Coronary artery (tissue), 2 donors: ENCODE measurements around the gene KCNIP3.

Experiments
- DNase-seq: peaks from one replicate; pipeline ENCODE4 v3.0.0-alpha.2; 2017; ENCODE audit warnings: low spot score
- H3K27ac ChIP-seq, 2 donors: fragments of 200-600 bp; sonication (generic); one replicate each; pipeline ENCODE4 v1.5.1; 2016 to 2019
- H3K4me3 ChIP-seq: fragments of 200-600 bp; sonication (generic); 2 replicates; pipeline ENCODE4 v1.5.1; 2016; ENCODE audit warnings: mild to moderate bottlenecking, moderate library complexity
- TF ChIP-seq, protein P1 (sequence below): fragments of 200-600 bp; sonication (generic); IDR thresholded peaks from one replicate; pipeline ENCODE4 v1.5.1; 2019; ENCODE audit warnings: antibody characterized with exemption

The KCNIP3 gene

GRCh38 chr2:95348609-95349567 is 51.7 kb downstream of the KCNIP3 start:
- DNase-seq, result peak; percentile 64
- TF ChIP-seq, protein P1, sequence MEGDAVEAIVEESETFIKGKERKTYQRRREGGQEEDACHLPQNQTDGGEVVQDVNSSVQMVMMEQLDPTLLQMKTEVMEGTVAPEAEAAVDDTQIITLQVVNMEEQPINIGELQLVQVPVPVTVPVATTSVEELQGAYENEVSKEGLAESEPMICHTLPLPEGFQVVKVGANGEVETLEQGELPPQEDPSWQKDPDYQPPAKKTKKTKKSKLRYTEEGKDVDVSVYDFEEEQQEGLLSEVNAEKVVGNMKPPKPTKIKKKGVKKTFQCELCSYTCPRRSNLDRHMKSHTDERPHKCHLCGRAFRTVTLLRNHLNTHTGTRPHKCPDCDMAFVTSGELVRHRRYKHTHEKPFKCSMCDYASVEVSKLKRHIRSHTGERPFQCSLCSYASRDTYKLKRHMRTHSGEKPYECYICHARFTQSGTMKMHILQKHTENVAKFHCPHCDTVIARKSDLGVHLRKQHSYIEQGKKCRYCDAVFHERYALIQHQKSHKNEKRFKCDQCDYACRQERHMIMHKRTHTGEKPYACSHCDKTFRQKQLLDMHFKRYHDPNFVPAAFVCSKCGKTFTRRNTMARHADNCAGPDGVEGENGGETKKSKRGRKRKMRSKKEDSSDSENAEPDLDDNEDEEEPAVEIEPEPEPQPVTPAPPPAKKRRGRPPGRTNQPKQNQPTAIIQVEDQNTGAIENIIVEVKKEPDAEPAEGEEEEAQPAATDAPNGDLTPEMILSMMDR, result no peak
- Histone ChIP-seq H3K27ac (no peak overlapping the region), H3K4me3 (no peak overlapping the region)

- no peak overlapping the region for H3K27ac ChIP-seq
- no peak overlapping the region for H3K4me3 ChIP-seq
- DNase-seq, result peak; percentile 70
- TF ChIP-seq, protein P1, result no peak
These were observed 52.6 kb downstream of the KCNIP3 start for GRCh38 chr2:95349568-95350322.

DNA sequence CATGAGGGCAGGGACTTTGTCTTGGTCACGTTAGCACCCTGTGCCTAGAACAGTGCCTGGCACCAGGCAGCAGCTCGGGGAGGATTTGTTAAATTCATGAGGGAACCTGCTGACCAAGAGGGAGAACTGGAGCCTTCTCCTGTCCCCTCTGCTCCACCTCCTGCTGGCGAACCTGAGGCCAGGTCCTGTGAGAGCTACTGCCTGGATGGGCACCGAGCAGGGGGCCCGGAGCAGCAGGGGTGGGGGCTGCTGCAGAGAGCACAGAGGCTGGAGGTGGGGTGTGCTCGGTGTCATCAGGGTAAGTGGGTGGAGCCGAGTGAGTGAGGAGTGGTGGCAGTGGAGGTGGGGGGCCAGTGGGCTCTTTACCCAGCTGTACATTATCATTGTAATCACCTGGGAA is 53.2 kb downstream of the KCNIP3 start:
- DNase-seq, result peak; percentile 61
- TF ChIP-seq, protein P1, result no peak
- H3K4me3 ChIP-seq, result no peak overlapping the region
- H3K27ac ChIP-seq, result no peak overlapping the region

DNA sequence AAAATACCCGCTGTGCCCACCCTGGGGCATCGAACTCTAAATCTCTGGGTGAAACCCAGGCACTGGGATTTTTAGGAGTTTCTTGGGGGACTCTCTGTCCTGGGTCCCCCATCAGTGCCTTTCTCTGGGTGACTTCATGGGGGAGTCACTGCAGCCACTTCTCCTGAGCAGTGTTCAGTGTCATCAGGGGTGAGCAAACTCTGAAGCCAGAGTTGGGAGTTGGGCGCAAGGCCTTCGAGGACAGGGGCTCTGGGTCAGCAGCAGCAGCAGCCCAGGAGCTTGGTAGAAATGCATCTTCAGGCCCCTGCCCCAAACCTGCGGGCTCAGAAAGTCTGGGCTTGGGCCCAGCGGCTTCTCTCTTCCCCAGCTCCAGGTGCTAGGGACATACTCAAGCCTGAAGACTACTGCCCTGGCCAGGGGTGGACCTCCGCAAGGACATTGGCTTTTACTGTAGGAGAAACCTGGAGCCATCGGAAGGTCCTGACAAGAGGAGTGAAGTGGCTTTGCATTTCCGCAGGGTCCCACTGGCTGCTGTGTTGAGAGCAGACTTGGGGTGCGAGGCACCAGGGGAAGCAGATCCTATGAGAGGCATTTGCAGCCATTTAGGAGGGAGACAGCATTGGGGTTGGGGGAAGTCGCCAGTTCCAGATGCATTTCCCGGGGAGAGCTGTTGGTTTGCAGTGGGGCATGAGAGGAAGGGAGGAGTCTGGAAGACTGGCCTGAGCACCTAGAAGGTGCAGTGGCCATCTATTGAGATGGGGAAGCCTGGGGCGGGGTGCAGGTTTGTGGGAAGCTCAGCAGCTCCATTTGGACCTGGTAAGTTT is 53.8 kb downstream of the KCNIP3 start:
- TF ChIP-seq, protein P1, result no peak
- H3K4me3 ChIP-seq, result no peak overlapping the region
- DNase-seq, result peak; percentile 64

DNA sequence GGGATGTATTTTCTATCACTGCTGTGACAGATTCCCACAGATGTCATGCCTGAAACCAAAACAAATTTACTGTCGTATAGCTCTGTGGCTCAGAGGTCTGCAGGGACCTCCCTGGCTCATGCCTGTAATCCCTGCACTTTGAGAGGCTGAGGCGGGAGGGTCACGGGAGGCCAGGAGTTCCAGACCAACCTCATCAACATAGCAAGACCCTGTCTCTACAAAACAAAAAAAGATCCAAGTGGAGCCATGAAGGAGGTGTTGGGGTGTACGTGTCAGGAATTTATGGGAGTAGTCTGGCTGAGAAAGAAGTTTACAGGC is 54.4 kb downstream of the KCNIP3 start:
- TF ChIP-seq, protein P1, result no peak
- peak; percentile 55 for DNase-seq

More for the DNA sequence above, 53.8 kb downstream of the KCNIP3 start:
- H3K27ac ChIP-seq, result no peak overlapping the region

DNA sequence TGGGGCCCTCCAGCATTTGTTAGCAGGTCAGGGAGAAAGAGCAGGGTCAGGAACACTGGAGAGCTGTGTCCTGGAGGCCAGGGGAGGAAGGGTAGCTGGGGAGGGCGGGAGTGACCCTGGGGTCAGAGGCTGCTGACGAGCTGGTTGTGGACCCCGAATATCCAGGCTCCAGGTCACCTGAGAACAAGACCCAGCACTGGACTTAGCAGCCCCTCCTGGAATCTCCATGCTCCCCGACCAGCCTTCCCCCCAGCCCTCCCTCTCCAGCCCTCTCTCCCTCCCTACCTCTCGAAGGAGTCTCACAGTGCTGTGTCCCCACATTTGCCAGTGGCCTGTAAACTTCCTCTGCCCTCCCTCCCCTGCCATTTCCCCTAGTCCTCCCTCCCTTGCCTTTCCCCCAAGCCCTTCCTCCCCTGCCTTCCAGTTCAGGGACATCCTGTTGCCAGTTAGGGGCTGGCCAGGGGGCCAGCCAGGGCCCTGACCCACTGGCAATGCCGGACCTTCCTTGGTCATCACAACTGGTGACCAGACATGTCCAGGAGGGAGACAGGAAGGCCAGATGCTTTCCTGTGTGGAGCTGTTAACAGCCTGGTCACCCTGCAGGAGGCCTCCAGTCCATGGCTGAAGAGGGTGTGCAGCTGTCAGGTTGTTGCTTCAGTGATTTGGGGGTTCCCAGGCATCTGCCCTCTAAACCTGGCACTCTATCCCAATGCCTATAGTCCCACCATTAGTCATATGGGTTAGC is 55.3 kb downstream of the KCNIP3 start:
- TF ChIP-seq, protein P1, result no peak
- Histone ChIP-seq H3K4me3 (no peak overlapping the region), H3K27ac (no peak overlapping the region)
- peak; percentile 46 for DNase-seq

More for the DNA sequence above, 54.4 kb downstream of the KCNIP3 start:
- Histone ChIP-seq H3K27ac (no peak overlapping the region), H3K4me3 (no peak overlapping the region)
